ENCODE measurements around the gene UCK2.

DNA sequence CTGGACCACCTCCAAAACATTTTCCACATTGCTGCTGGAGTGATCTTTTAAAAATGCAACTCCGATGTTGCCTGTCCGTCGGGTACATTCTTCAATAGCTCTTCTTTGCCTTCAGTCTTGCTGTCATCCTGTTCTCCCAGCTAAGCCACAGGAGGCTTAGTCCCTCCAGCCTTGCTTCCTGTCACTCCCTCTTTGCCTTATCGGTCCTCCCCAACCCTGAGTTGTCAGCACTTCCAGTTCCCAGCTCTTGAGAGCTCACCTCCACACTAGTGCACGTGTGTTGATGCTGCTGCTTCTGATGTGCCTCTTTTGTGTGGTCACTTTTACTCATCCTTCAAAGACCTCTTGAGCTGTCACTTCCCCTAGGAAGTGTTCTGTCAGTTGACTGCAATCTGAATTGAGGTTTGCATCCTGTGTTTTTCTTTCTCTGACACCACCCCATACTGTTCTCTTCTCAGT lies 15.3 kb downstream of the UCK2 start:
- TF ChIP-seq, protein P1, sequence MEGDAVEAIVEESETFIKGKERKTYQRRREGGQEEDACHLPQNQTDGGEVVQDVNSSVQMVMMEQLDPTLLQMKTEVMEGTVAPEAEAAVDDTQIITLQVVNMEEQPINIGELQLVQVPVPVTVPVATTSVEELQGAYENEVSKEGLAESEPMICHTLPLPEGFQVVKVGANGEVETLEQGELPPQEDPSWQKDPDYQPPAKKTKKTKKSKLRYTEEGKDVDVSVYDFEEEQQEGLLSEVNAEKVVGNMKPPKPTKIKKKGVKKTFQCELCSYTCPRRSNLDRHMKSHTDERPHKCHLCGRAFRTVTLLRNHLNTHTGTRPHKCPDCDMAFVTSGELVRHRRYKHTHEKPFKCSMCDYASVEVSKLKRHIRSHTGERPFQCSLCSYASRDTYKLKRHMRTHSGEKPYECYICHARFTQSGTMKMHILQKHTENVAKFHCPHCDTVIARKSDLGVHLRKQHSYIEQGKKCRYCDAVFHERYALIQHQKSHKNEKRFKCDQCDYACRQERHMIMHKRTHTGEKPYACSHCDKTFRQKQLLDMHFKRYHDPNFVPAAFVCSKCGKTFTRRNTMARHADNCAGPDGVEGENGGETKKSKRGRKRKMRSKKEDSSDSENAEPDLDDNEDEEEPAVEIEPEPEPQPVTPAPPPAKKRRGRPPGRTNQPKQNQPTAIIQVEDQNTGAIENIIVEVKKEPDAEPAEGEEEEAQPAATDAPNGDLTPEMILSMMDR (IDR thresholded peaks at IDR 0.05), result no peak
- TF ChIP-seq POLR2A (IDR thresholded peaks at IDR 0.05) (no peak), EP300 (IDR thresholded peaks at IDR 0.05) (no peak), POLR2AphosphoS5 (IDR thresholded peaks at IDR 0.05) (no peak)

Measured in sigmoid colon (tissue), 4 donors.